RWPE1 (cell line): ENCODE results near the gene KDM8.

Experiments
- CTCF ChIA-PET: fragments of 350-600 bp; sonication (Branson Sonifier 250); formaldehyde crosslinking; extraction: SDS; loops from one replicate; lab custom pipeline; 2021; lab: Yijun Ruan, JAX
- POLR2A ChIA-PET: fragments of 400-600 bp; formaldehyde crosslinking; extraction: SDS; loops from one replicate; lab custom pipeline; 2020; ENCODE audit warnings: antibody characterized with exemption; ENCODE audit not compliant: low non-redundant PET; lab: Yijun Ruan, JAX
- DNase-seq: peaks from one replicate; pipeline ENCODE4 v3.0.0; 2012; ENCODE audit warnings: low spot score
- H3K27ac ChIP-seq: fragments of 450-650 bp; 2 replicates; pipeline ENCODE4 v1.5.1; 2017
- TF ChIP-seq, protein P1 (sequence below): fragments of 450-650 bp; conservative IDR thresholded peaks from 2 replicates; pipeline ENCODE4 v1.5.1; 2017; ENCODE audit warnings: low read depth, mild to moderate bottlenecking

The KDM8 gene

DNA sequence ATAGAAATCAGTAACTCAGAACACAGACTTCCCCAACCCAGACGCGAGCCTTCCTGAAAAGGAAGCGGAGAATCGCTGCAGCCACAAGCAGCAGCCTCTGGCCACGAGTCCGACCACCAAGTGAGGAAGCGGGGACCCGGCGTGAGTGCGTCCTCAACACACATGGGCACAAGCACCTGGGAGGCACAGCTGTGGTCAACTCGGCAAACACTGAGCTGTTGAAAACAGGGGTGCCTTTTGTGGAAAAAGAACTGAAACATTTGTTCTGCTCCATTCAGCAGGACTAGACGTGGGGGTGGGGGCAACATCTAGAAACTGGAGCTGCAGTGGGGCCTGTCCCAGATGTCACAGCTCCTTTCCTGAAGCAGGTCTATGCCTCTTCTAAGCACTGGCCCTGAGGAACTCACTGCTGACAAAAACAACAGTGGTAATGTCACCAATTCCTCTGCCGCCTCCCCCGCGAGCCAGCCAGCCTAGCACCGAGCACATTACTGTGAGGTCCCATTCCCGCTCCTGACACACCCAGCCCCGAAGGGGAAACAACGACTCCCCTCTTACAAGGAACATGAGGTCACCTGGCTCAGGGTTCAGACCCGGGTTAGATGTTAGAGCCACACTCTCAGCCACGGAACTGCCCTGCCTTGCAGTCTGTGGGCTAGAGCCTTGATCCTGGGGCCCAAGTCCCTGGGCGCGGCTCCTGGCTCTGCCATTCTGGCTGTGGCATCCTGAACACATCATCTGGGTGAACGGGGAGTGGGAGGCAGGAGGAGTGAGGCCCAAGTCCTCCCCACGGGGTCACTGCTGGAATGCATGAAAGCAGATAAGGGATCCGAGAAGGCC, 29.0 kb downstream of the KDM8 start:
- H3K27ac ChIP-seq, result no peak overlapping the region
- TF ChIP-seq, protein P1, sequence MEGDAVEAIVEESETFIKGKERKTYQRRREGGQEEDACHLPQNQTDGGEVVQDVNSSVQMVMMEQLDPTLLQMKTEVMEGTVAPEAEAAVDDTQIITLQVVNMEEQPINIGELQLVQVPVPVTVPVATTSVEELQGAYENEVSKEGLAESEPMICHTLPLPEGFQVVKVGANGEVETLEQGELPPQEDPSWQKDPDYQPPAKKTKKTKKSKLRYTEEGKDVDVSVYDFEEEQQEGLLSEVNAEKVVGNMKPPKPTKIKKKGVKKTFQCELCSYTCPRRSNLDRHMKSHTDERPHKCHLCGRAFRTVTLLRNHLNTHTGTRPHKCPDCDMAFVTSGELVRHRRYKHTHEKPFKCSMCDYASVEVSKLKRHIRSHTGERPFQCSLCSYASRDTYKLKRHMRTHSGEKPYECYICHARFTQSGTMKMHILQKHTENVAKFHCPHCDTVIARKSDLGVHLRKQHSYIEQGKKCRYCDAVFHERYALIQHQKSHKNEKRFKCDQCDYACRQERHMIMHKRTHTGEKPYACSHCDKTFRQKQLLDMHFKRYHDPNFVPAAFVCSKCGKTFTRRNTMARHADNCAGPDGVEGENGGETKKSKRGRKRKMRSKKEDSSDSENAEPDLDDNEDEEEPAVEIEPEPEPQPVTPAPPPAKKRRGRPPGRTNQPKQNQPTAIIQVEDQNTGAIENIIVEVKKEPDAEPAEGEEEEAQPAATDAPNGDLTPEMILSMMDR, result no peak
- no peak for DNase-seq
- POLR2A ChIA-PET, result no interaction called here
- CTCF ChIA-PET, result no interaction called here

DNA sequence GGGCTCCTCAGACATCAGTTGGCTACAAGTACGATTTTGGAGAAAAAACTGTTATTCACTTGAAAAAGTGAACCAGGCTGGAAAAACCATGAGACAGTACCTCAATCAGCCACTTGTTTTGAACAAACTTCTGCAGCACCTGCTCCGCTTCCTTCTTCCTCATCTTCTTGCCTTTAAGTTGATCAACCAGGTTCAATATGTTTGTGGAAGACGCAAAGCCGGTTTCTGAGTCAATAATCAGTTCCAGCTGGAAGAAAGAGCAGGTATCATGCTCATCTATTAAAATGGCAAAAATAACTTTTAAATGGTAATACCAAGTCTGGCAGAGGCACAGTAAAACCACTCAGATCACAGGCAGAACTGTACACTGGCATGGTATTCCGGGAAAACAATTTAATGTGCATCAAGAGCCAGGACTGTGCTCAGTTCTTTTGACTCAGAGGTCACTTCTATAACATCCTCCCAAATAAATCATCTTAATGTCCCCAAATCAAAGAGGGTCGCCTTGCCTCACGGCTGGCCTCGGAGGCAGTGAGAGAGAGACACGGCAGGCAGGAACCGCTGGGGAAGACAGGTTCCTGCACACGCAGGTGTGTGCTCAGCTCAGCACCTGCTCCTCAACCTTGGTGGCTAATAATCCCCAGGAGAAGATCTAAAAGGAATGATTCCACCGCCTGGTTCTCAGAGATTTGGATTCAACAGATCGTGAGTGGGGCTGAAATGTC, 29.7 kb downstream of the KDM8 start:
- H3K27ac ChIP-seq, result no peak overlapping the region
- TF ChIP-seq, protein P1, result no peak
- no peak for DNase-seq
- POLR2A ChIA-PET, result no interaction called here
- CTCF ChIA-PET, result interaction anchor here (3.4 kb wide), 1 partner anchor 134 kb away, joined by 40 read pairs; no protein-coding TSS in a partner anchor

DNA sequence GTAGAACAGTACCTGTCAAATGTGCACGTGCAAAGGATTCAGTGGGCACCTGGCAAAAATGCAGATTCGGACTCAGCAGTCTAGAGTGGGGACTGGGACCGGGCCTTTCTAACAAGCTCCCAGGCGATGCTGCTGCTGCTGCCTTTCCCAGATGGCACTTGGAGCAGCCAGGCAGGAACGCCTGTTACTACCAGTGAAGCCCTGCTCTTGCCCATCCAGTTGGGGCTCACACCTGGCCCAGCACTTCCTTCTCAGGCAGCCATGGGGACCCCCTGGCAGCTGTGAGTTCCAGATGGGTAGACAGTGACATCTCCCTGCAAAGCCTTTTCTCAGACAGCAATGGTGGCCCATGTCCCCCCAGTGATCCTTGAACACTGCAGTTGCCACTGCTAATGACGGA, 30.4 kb downstream of the KDM8 start:
- TF ChIP-seq, protein P1, result no peak
- ChIA-PET POLR2A (no interaction called here), CTCF (interaction anchor here (0.8 to 3.4 kb wide), 3 partner anchors 19 to 134 kb away, joined by 4 to 40 read pairs (median 4); no protein-coding TSS in a partner anchor)
- DNase-seq, result no peak
- H3K27ac ChIP-seq, result no peak overlapping the region

DNA sequence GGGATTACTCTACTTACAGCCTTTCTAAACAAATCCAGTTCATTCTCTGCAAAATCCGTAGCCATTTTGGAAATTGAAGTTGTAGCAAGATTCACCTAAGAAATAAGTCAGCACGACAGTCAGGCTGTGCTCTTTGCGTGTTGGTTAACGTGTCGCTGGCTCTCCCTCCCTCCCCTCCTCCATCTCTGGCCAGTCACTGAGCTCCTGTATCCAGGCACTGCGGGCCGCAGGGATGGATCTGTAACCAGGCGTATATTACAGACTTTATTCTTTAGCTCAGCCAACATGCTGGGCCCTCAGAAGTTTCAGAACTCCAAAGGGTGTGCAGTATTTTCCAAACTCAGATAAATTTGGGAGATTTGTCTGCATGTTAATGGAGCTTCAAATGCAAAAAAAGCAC, 30.8 kb downstream of the KDM8 start:
- POLR2A ChIA-PET, result interaction anchor here (1.4 kb wide), 1 partner anchor 134 kb away, joined by 4 read pairs; no protein-coding TSS in a partner anchor
- DNase-seq, result no peak
- CTCF ChIA-PET, result interaction anchor here (0.6 to 3.4 kb wide), 10 partner anchors 9 to 133 kb away, joined by 3 to 40 read pairs (median 5); no protein-coding TSS in a partner anchor
- H3K27ac ChIP-seq, result peak overlapping the region; percentile 46; the same call in 1 of the 2 replicates
- TF ChIP-seq, protein P1, result no peak

DNA sequence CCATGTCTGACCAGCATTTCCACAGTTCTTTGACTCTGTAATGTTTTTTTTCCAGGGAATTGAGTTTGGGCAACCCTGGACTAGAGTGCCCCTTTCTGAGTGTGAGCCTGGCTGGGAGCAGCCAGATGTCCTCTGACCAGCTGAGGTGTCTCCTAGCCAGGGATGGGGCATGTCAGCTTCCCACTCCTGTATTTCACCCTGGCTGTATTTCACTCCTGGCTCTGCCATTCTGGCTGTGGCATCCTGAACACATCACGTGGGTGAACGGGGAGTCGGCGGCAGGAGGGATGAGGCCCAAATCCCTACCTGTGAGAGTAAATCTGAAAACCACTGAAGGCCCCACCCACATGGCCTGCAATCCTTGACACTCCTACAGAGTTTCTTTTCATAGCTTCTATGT, 31.3 kb downstream of the KDM8 start:
- TF ChIP-seq, protein P1, result no peak
- POLR2A ChIA-PET, result interaction anchor here (1.0 to 1.4 kb wide), 2 partner anchors 11 to 133 kb away, joined by 3 to 4 read pairs; no protein-coding TSS in a partner anchor
- CTCF ChIA-PET, result interaction anchor here (0.5 to 3.4 kb wide), 17 partner anchors 9 to 138 kb away, joined by 3 to 40 read pairs (median 4); no protein-coding TSS in a partner anchor
- peak overlapping the region; percentile 46 for H3K27ac ChIP-seq
- DNase-seq, result no peak
